Activated T-helper 2 cell treated with anti-CD3 and anti-CD28 coated beads, Interferon-gamma antibody, Interleukin-2, Interleukin-4, amounts not matched to agents 10 μg/mL and 5 μg/mL and 100 μg/mL, durations not matched to agents 14 hours and 24 hours and 36 hours (primary cell): Measurements from ENCODE around the gene KRTAP20-3. TPM values are rescaled to one million over a fixed set of nuclear protein-coding genes. Genes with fewer than 3 reads are reported as not detected.

Experiments used
- total RNA-seq: library from RNA; stranded (reverse); gene quantifications from 2 replicates; pipeline ENCODE4 v1.2.3, GENCODE V29; 2022

KRTAP20-3 gene
- total RNA-seq, 1 donor from 2014 or later = not detected

Other genes starting within 250 kb of the KRTAP20-3 start
- not detected in 2 replicates for gene KRTAP13-1, start 246.8 kb upstream of the KRTAP20-3 start, total RNA-seq
- not detected in 2 replicates for gene KRTAP13-3, start 216.9 kb upstream of the KRTAP20-3 start, total RNA-seq
- gene KRTAP13-4, start 212.6 kb upstream of the KRTAP20-3 start, total RNA-seq = not detected in 2 replicates
- gene KRTAP15-1, start 202.6 kb upstream of the KRTAP20-3 start, total RNA-seq = not detected in 2 replicates
- not detected in 2 replicates for gene KRTAP19-1, start 162.5 kb upstream of the KRTAP20-3 start, total RNA-seq
- gene KRTAP19-2, start 155.4 kb upstream of the KRTAP20-3 start, total RNA-seq = not detected in 2 replicates
- not detected in 2 replicates for gene KRTAP19-3, start 150.9 kb upstream of the KRTAP20-3 start, total RNA-seq
- not detected in 2 replicates for gene KRTAP19-4, start 145.7 kb upstream of the KRTAP20-3 start, total RNA-seq
- gene KRTAP19-5, start 140.7 kb upstream of the KRTAP20-3 start, total RNA-seq = not detected in 2 replicates
- gene KRTAP19-6, start 101.0 kb upstream of the KRTAP20-3 start, total RNA-seq = not detected in 2 replicates
- gene KRTAP19-7, start 81.5 kb upstream of the KRTAP20-3 start, total RNA-seq = not detected in 2 replicates
- not detected in 2 replicates for gene KRTAP22-2, start 52.5 kb upstream of the KRTAP20-3 start, total RNA-seq
- not detected in 2 replicates for gene KRTAP6-3, start 50.4 kb upstream of the KRTAP20-3 start, total RNA-seq
- not detected in 2 replicates for gene KRTAP6-2, start 44.0 kb upstream of the KRTAP20-3 start, total RNA-seq
- not detected in 2 replicates for gene KRTAP22-1, start 41.8 kb upstream of the KRTAP20-3 start, total RNA-seq
- not detected in 2 replicates for gene KRTAP6-1, start 28.9 kb upstream of the KRTAP20-3 start, total RNA-seq
- not detected in 2 replicates for gene KRTAP20-1, start 26.4 kb upstream of the KRTAP20-3 start, total RNA-seq
- not detected in 2 replicates for gene KRTAP20-4, start 22.2 kb upstream of the KRTAP20-3 start, total RNA-seq
- gene KRTAP20-2, start 7.7 kb upstream of the KRTAP20-3 start, total RNA-seq = not detected in 2 replicates
- gene KRTAP21-3, start 75.9 kb downstream of the KRTAP20-3 start, total RNA-seq = not detected in 2 replicates
- gene KRTAP21-2, start 104.4 kb downstream of the KRTAP20-3 start, total RNA-seq = not detected in 2 replicates
- not detected in 2 replicates for gene KRTAP21-1, start 112.6 kb downstream of the KRTAP20-3 start, total RNA-seq
- gene KRTAP8-1, start 170.4 kb downstream of the KRTAP20-3 start, total RNA-seq = not detected in 2 replicates
- gene KRTAP7-1, start 186.9 kb downstream of the KRTAP20-3 start, total RNA-seq = not detected in 2 replicates
- gene KRTAP11-1, start 238.7 kb downstream of the KRTAP20-3 start, total RNA-seq = not detected in 2 replicates